HFF-Myc (cell line): ENCODE measurements around the gene HDAC6.

ENCODE experiments used
- DNase-seq: peaks from one replicate; pipeline ENCODE4 v3.0.0-alpha.2; 2011; ENCODE audit warnings: low read depth; ENCODE audit errors: extremely low read depth
- H3K4me3 ChIP-seq: replicated peaks from 2 replicates; pipeline ENCODE4 v1.5.1; 2011; ENCODE audit warnings: low read depth, mild to moderate bottlenecking, control low read depth, low read length
- CTCF ChIP-seq: IDR thresholded peaks from 2 replicates; pipeline ENCODE4 v1.5.1; 2012; ENCODE audit warnings: mild to moderate bottlenecking, low read depth, low read length, control low read depth; ENCODE audit errors: missing control alignments

HDAC6 gene

GRCh38 chrX:48784726-48785125, 17.1 kb upstream of the HDAC6 start:
- no peak for DNase-seq
- TF ChIP-seq CTCF: no peak
- H3K4me3 ChIP-seq: no peak overlapping the region

GRCh38 chrX:48785186-48785539, 16.7 kb upstream of the HDAC6 start:
- DNase-seq: no peak
- no peak overlapping the region for H3K4me3 ChIP-seq
- TF ChIP-seq CTCF: no peak

GRCh38 chrX:48785540-48786214, 16.2 kb upstream of the HDAC6 start:
- TF ChIP-seq CTCF: no peak
- DNase-seq: no peak
- no peak overlapping the region for H3K4me3 ChIP-seq

GRCh38 chrX:48786341-48786800, 15.5 kb upstream of the HDAC6 start, which contains the start of gene GATA1:
Gene GATA1, plus strand, starts transcription at chrX:48786590. Its CDS starts 4,520 bp downstream, at chrX:48791110.
- TF ChIP-seq CTCF: no peak
- DNase-seq: no peak
- H3K4me3 ChIP-seq: no peak within 1 kb of the TSS

GRCh38 chrX:48786825-48787504, 14.9 kb upstream of the HDAC6 start:
- DNase-seq: no peak
- H3K4me3 ChIP-seq: no peak overlapping the region
- no peak for TF ChIP-seq CTCF

- no peak for TF ChIP-seq CTCF
- H3K4me3 ChIP-seq: no peak overlapping the region
Observed at GRCh38 chrX:48787505-48788443, 14.1 kb upstream of the HDAC6 start.

More at GRCh38 chrX:48787505-48788443, 14.1 kb upstream of the HDAC6 start:
- DNase-seq: no peak
